HS-27A (cell line): Measurements from ENCODE around the gene TRHDE.

Experiments used
- DNase-seq: peaks from one replicate; pipeline ENCODE4 v3.0.0-alpha.2; 2012; ENCODE audit warnings: low read depth, missing footprints

Gene TRHDE

DNA sequence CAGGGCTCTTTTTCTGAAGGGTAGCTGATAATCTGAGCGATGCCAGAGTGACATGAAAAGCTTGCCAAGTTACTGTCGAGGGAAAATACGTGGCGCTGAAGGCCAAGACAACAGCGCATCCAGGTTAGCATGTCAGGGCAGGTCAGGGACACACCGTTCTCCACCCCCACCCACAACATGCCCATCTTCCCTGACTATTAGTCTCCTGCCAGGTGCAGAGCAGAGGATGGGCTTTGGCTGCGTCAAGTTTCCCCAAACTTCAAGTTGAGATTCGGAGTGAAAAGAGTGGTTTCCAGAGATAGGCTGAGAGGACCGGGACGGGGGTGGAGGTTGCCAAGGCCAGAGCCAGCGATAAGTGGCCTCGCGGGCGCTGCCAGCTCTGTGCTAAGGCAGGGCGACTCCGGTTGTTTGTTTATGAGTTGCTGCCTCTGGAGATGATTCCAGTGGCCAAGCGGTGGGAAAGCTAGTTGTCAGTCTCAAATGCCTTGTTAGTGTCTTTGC is 1.7 kb downstream of the TRHDE start:
- DNase-seq: no peak

DNA sequence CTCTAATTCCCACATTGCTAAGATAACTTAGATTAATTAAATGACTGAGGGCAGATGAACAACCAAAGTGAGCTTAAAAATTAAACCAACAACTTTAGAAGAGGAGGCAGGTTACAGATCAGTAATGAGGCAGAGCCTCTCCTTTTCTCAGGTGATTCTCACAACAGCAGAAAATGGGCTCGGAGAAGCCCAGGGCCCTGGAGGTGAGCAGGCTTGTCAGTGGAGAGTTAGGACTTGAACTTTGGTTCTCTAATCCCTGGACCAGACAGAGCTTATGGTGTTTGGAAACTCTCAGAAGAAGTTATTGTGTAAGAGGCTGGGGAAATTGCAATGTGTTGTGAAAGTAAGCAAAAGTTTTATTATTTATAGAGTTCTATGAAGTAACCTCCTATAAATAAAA is 2.8 kb downstream of the TRHDE start:
- DNase-seq: no peak

DNA sequence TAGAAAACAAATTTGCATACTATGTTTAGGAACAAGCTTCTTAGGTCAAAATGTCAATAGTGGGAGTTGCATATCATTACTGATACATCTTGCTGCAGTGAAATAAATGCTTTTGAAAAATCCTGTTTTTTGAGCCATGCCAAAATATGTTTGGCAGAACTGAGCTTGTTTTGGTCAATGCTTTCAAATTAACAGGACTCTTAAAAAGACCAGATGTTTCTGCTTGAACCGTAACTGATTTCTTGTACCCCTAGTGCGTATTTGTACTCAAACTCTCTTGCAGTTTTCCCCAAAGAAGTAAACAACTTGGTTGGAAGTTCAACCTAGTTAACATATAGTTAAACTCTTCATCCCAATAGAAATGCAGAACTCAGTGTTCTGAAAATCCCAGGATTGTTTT is 3.4 kb downstream of the TRHDE start:
- no peak for DNase-seq

DNA sequence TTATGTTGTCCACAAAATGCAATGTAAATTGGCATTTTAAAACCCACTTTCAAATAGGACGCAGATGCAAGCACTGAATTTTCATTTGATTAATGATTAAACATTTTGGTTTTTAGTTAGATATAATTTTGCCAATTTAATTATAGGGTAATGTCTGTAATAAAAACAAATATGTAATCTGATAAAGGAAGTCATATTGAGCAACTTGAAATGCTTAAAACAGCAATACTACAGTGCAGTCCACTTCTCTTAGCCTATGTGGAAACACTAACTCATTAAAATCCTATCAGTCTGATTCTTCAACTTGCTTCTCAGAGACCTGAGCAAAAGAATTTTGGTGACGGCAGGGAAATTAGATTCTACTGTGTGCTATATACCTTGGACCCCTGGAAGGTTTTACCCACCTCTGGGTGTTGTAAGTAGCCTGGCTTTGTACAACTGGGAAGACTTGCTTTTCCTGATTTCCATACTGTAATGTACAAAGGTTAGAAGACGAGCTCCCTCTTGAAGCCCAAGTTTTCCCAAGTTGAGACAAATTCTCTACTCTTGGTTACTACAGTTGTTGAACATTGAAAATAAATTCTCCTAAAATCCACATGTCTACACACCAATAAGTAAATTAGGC is 4.1 kb downstream of the TRHDE start:
- DNase-seq: no peak

DNA sequence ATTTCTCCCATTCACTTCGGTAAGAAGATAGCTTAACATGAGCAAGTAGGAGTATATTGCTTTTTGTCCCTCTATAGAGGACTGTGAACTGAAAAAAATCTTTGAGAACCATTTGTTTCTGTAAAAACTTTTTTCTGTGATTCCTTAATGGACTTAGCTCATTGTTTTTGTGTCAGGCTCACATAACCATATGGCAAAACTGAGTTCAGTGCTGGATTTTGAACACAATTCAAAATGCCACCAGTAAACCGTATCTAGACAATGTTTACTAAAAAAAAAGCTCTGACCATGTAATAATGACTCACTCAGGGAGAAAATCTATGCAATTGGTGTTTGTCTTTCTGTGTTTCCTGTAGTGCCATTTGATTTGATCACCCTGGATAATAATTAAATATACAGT is 5.2 kb downstream of the TRHDE start:
- DNase-seq: no peak

DNA sequence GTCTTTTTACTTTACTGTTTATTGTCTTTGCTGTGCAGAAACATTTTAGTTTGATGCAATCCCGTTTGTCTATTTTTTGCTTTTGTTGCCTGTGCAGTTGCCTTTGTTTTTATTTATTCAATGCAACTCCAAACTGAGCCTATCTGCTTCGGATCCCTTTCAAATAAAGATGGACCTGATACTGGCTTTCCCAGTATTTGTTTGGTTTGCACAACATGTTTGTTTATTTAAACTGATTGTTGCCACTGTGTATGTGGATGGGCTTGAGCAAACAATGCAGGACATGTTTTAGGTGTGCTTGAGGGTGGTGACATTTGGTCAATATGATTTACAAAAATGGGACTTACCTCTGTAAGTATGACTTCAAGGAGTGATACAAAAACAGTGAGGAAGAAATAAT is 6.7 kb downstream of the TRHDE start:
- no peak for DNase-seq

DNA sequence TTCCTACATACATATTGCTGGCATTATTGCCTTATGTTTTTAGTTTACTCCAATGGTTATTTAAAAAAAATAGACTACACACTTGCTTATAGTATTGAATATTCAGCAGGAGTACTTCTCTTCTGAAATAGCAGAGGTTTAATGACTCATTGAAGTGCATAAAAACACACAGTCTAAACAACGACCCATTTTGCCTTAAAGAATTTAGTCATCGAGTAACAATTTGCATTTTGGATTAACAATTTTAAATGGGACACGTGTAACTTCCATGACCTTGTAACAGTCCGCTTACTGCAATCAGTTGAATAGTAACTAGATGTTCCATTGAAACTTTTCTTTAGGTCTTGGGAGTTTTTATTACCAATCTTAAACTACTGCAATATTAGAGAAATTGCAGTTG is 9.0 kb downstream of the TRHDE start:
- DNase-seq: no peak

DNA sequence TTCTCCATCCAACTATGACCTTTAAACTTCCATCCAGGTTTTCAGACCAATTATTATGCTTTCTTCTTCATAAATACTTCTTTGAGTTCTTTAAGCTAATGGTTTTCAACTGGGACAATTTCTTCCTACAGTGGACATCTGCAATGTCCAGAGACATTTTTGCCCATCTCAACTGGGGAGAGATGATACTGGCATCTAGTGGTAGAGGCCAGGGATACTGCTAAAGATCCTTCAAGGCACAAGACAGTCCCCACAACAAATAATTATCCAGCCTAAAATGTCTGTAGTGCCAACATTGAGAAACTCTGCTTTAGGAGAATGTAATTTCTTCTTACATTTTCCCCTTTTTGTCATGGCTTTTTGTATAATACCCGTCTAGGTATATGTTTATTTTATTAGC is 10.6 kb downstream of the TRHDE start:
- no peak for DNase-seq

DNA sequence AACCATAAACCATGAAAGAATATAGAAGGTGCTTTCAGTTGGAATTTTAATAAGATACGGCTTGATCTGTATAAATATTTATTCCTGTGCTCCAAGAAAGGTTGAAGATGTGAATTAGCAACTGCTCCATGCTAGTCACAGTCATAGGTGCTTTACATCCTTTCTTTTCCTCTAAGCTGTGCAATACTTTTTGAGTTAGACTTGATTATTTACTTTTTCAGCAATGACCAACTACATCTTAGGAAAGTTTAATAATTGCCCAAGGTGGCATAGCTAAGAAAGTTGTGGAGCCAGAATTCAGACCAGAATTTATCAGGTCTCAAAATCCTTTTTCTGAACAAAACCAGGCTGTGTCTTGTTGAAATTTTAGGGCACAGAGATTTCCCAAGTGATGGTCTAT is 13.7 kb downstream of the TRHDE start:
- no peak for DNase-seq

DNA sequence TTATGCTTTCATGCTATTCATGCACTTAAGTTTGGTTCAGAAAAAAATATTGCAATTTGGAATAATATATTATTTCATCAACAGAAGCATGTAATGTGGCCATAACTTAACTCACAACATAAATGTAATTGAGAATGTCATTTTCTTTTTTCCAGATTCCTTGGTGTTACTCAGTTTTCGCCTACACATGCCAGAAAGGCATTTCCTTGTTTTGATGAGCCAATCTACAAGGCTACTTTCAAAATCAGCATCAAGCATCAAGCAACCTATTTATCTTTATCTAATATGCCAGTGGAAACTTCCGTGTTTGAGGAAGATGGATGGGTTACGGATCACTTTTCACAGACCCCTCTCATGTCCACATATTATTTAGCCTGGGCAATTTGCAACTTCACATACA is 14.4 kb downstream of the TRHDE start:
- no peak for DNase-seq

DNA sequence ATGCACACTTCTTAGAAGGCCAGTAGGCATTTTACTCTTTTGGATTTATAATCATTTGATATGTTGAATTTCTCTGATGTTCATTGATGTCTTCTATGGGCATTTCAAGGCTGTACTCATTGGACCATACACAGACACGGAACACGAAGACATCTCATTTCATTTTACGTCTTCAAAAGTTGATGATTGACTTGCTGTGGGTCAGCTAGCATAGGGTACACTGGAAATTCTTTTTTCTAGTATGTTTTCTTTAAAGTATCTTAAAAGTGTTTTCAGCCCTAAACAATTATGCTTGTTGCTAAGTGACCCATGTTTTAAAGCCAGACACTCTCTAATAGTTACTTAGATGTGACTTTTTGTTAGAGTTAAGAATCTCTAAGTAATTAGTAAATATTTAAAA is 16.3 kb downstream of the TRHDE start:
- no peak for DNase-seq

DNA sequence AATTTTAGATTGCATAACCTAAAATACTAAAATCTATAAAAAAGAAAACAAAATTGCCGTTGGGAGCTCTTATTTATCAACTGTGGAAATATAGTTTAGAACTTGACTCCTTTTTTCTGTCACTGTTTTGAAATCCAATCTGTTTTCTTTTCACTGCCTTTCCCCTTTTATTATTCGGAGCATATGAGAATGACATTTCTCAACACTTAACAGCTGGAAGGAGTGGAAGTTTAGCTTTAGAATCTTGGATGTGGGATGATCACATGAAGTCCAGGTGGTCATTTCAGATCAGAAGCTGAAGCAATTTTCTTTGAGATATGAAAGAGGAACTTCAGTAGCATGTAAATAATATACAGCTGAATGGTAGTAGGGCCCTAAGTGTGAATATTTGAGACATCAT is 16.7 kb downstream of the TRHDE start:
- DNase-seq: no peak

DNA sequence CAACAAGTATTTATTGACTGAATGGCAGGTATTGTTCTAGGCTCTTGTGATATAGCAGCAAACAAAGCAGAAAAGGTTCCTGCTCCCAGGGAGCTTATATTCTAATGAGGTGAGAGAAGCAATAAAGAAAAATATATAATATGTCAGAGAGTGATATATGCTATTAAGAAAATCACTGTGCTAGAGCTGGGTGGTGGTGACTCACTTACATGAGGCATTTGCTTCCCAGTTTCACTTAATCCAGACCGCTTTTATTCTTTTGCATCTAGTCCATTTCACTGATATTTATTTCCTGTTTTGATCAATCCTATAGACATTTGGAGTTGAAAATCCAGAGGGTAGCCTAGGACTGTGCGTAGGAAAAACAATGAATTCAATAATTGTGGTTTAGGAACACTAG is 17.5 kb downstream of the TRHDE start:
- DNase-seq: no peak

DNA sequence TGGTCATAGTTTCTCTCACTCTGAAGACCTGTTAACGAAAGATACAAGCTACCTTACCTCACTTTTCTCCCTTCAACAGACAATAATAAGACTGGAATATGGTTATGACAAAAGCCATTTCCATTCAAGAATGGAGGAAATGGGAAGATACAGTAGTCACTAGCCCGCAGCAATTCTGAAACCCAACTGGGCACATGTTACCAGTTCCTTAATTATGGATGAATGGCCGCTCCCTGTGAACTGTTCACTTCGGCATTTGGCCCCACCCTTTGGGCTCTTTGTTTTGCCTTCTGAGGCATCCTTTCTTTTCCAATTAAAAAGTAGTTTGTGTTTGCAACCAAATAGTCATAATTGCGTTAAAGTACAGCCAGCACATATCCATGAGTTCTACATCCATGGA is 19.0 kb downstream of the TRHDE start:
- no peak for DNase-seq

DNA sequence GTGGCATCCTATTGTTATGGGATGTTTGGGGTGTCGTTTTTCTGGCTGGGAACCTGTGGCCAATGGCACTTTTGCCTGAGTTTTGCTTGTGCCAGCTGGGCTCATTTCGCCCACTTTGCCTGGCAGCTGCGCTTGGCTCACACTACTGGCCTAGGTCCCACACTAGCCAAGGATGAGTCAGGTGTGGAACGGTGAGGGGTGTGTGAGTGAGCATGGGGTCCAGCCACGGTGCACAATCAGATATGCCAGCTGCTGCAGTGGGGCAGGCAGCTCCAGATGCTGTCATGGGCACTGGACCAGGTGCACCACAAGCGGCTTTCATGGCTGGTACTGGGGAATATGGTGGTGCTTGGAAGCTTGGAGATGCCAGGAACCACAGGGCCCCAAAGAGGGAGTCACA is 21.5 kb downstream of the TRHDE start:
- no peak for DNase-seq

DNA sequence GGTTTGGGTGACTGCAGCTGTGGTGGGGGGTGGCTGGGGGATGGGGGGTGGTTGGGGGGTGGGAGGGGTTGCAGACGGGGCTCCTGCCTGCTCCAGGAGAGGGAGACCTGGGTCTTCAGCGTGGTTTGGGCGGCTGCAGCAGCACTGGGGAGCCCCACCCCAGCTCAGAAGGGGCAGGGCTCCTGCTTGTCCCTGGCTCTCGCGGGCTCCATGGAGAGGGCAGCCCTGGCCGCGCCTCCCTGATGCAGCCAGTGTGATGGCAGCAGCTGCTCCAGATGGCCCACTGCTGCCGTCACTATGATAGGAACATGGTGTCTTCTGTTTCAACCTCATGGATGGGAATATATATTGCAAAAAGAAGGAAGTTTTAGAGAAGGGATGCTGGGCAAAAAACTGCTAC is 22.9 kb downstream of the TRHDE start:
- no peak for DNase-seq

DNA sequence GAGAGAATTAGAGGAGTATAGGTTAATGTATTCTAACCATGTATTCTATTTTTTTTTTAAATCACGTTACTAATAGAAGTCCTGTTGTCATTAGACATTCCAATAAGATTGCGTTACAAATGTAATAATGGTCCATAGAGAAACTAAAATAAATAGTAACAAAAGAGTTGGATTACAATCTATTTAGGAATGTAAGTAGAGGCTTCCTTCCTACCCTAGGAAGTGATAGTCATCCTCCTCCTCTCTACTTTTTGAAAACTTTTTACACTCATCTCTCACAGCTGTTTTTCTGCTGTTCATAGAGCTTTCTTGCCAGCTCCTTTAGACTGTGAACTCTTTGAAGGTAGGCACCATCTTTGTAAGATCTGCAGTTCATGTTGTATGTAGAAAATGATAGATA is 23.6 kb downstream of the TRHDE start:
- no peak for DNase-seq

DNA sequence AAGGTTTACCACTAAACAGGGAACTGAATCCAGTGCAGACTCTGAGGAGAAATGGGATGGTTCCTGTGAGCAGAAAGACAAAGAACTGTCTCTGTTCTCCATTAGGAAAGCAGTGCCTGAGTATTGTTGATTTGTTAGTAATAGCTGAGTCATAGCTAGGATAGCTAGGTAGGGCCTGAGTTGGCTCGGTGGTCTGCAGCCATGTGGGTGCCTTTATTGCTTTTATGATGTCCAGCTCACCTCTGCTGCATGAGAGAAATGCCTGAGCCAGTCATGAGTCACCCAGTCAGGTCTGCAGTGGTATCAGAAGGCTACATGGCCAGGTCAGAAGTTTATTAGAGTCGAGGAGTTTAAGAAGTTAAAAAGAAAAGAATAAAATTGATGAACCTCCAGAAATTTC is 24.2 kb downstream of the TRHDE start:
- no peak for DNase-seq

DNA sequence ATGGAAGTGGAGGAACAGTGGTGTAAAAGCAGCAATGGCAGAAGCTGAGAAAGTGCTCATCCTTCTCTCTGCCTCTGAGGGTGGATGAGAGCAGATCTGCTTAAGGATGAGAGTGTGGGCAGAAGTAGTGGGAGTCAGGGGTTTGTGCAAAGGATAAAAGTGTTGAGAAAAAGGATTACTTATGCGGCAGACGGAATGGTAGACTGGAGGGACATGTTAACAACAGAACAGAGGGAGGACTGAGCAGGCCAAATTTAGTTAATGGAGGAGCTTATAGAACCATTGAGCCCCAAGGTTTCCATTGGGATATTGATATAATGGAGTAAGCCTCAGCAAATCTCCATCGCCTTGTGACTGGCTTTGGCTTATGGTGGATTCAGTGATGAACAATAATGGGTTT is 25.5 kb downstream of the TRHDE start:
- no peak for DNase-seq

DNA sequence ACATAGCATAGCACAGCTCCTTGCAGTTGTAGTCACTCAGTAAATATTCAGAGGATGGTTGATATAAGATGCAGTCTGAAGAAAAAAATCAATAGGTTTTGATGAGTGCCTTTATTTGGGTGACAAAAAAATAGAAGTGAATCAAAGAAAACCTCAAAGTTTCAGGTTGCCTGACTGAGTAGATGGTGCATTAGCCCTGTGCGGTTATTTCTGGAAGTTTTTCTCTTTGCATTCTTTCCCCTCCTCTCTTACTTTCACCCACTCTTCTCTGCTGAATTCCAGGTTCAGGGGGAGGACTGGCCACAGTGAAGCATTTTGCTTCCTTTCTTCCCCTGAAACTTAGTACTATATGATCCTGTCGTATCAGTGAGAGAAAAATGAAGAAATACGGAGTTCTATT is 28.6 kb downstream of the TRHDE start:
- no peak for DNase-seq

DNA sequence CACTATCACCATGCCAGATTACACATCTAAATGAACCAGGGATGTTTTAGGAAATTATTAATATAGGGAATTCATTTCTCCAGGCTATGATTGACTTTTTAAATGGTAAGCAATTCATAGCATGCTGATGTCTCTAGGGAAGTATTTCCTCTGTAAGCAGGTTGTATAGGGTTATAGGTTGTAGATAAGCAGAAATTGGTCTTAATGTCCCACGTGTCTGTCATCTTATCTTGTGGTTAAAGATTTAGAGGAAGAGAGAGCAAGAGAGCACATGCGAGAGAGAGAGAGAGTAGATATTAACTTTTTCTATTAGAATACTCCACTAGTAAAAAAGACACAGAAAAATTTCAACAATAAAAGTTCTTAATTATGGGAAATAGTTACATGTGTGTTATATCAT is 32.6 kb downstream of the TRHDE start:
- no peak for DNase-seq

DNA sequence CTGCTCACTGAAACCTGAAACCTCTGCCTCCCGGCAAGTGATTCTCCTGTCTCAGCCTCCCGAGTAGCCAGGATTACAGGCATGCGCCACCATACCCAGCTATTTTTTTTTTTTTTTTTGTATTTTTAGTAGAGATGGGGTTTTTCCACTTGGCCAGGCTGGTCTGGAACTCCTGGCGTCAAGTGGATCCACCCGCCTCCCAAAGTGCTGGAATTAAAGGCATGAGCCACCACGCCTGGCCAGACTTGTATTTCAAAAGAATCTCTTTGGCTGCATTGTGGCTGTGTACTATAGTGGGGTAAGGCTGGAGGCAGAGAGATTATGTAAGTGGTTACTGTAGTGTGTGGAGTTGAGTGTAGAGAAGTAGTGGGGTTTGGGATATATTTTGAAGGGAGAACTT is 35.1 kb downstream of the TRHDE start:
- no peak for DNase-seq

DNA sequence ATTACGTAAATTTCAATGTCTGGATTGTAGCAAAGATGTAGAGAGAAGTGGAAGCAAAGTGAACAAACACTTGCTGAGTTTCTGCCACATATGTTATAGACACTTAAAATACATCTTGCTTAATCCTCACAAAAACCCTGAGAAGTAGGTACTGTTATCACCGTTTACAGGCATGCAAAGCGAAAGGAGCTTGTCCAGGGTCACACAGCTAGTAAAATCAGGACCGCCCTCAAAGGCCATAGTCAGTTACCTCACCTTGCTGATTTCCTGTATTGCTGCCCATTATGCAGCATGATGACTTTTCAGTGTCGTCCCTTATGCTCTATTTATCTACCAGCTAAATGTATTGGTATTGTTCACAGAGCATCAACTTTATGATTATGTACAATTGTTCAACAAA is 39.8 kb downstream of the TRHDE start:
- DNase-seq: no peak

DNA sequence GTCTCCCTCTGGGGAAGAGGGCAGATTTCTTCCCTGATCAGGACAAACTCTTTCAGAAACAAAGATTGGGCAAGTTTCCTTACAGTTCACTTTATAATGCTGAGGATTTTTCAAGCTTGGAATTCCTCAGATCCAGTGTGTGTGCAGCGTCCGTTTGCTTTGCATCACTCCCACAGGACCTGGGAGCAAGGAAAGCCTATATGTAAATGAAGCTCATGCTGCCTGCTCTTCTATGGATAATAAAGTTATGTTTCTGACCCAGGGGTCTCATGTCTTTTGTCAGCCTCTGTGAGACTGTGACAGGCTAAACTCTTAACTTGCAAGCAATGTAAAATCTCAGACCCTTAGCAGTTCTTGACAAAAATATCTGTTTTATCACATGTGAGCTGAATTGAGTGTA is 41.6 kb downstream of the TRHDE start:
- no peak for DNase-seq

DNA sequence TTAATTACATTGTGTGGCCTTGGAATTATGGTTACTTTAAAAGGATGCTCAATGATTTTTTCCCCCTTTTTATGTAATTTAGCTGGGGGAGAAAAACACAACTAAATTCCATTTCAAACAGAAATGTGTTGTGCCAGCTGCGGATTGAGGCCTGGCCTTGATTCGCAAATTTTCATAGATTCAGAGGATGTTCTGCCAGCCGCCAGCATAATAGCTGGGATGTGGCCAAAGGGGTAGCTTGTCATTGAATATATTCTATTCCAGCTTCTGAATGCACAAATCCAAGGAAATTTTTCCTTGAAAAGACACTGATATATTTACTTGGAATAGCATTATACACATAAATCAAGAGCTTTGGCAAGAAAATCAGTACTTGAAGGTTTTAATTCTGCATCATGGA is 43.7 kb downstream of the TRHDE start:
- DNase-seq: no peak
